NCI-H2081 treated with DMSO at 0.1 percent for 48 hours (cell line): ENCODE data around the gene PAK1.

Source experiments
- DNase-seq: peaks from one replicate; lab custom pipeline; 2025; lab: John Stamatoyannopoulos, UW

Gene PAK1

DNA sequence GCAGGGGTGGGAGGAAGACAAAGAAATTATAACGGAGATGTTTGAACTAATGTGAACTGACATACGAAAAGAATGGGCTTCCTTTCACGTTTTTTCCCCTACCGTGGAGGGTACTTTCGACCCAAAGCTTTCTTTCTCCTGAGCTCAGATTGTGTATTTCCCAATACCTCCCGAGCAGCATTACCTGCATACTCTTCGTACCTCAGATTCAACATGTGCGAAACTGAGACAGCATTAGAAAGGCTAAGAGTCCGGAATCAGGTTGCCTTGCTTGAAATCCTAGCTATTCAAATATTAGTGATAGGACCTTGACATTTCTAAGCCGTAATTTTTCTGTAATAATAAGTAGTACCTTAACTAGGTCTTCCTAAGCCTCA is 778 bp upstream of the PAK1 start:
- no peak for DNase-seq

DNA sequence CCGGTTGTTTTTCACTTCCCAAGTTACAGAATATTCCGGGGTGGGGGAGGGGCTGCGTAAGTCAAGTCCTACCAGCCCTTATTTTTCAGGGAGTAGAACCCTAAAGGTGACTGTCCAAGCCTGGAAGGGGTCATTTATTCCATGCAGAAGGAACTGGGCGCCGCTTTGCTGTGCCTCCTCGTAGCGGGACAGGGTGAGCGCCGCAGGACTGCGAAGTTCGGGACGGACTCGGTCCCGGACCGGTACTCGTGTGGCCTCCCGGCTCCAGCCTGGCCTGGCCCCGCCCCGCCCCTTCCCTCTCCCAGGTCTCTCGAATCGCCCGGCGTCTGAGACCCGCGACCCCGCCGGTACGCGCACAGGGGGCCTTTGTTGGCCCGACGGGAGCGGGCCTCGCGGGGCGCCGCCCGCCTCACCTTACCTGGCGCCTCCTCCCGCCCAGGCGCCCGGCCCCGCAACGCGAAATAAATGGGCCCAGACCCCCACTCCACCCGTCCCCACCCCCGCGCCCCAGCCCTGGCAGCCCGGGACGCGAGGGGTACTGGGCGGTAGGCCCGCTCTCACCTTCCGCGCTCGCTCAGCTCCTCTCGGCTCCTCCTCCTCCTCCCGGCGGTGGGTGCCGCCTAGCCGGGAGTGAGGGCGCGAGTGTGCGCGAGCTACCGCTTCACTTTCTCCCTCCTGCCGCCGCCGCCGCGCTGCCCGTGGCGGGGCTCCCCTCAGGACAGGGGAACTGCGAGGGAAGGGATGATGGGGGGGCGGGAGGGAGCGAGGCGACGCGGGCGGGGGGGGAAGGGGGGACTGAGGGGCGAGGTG is 698 bp downstream of the PAK1 start:
- DNase-seq: no peak

DNA sequence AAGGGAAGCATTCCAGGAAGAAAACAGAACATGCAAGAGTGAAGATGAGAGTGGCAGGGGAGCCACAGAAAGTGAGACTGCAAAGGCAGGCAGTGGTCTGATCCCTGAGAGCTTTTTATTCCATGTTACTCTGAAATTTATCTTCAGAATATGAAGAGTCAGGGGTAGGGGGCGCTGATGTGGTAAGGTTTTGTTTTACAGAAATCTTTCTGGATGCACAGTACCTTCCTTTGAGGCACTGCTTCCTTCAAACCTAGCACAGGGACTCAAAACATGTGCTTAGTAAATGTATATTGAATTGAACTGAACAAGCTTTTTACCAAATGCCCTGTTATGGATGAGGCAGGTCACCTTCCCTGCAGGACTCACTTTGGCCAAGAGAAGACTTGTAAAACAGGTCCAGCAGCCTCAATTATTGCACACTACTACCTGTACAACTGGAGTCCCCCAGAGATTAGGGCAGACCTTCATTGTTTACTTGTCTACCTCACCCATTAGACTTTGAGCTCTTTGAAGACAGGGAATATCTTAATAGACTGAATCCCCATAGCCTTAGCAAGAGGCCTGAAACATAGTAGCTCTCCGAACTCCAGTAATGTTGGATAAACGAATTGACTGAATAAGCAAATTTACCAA is 2.2 kb downstream of the PAK1 start:
- DNase-seq: no peak

DNA sequence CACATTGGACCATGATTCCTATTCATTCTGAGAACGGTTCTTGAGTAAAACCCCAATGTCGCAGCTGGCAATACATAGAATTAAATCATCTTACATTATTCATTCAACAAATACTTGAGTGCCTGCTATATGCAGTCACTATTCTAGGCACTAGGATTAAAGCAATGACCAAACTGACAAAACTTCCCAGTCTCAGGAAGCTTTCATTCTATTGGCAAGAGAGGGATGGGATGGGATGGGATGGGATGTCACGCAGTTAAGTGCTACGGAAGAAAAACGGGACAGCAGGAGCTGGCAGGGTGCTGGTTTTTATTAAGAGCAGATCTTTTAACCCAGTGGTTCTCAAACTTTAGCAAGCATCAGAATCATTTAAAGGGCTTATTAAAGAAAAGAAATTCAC is 2.9 kb downstream of the PAK1 start:
- DNase-seq: no peak

DNA sequence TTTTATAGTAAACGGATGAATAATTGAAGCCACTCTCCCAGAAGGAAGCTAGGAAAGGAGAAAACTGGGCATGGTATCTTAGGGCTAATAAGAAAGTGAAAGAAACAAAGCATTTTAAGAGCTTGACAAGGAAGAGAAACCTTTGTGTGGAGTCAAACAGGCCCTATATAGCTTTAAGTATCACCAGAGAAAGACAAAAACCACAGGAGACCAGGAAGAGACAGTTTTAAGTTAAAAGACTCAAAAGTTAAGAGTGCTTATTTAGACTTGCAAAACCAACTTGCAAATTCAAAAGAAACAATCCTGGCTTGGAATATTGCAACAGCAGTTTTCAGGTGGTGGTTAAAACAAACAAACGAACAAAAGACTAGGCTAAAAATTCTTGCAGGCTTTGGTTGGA is 3.4 kb downstream of the PAK1 start:
- DNase-seq: no peak

DNA sequence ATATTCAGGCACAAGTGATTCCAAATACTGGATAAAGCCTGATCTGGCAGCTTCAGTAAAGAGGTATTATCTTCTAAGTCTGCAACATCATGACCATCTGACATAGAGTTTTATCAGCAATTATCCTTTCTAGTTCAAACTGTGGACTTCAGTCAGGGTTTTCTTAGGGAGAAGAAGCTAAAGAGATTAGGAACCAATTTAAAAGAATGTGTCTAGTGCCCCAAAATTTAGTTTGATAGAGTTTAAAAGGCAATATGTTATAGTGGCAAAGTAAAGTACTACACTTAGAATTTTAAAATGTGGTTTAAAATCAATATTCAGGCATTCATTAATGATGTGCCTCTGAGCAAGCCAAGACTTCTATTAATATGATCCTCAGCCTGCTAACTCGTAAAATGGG is 5.4 kb downstream of the PAK1 start:
- DNase-seq: no peak

DNA sequence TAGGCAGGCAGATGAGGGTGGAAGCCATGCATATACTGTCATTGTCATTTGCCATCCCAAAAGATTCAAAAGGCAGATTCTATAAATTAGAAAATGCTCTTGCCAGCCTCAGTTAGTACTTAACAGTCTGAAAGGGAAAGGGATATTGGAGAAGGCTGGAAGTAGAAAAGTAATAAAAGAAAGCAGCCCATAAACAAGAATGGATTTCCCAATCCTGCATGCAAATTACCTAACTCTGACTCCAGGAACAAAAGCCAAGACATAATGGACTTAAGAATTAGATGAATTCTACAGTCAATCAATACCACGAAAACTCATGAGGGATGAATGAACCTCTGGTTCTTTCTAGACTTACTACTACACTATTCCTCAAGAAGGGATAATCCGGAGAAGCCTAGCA is 5.9 kb downstream of the PAK1 start:
- DNase-seq: no peak

DNA sequence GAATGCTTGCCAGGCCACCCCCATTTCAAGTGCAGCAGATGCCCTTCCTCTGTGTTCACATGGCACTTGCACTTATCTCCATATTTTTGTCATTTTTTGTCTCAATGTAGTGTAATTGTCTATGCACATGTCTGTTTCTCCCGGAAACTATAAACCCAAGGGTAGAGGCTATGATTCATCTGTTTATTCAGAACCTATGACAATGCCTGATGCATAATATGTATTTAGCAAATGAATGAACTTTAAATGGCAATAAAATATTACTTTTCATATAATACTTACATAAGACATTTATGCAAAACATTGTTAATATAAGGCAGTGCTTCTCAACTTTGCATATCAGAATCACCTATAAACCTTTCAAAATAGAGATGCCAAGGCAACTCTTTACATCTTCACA is 6.7 kb downstream of the PAK1 start:
- no peak for DNase-seq

DNA sequence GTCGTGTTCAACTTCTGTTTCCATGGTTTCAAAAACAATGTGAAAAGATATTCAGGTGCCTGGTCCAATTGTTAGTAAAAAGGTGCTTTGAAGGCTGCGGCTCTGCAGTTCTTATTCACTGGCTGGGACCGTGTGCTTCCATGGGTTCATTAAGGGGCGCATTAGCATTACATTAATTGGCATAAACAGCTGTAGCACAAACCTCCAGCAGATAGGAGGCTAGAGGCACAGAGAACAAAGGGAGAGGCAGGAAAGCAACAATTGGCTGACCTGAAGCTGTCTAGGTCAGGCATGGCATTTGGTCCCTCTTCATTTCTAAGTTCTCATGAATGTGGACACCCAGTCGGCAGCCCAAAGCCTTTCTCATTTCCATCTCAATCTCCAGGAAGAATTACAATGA is 16.6 kb downstream of the PAK1 start:
- no peak for DNase-seq

DNA sequence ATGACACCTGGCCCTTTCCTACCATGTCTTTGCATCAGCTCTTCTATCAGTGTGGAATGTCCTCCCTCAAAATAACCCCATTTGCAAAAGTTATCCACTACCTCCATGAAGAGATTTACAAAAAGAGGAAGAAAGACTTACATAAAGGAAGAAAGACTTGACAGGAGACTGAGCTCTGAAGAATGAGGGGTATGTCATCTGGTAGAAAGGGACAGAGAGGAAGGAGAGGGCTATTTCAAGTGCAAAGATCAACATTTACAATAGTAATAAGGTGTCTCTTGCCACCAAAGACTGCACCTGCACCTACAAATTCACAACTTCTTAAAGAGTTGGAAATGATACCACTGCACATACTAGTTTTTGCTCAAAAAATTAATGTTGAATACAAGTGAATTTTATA is 18.2 kb downstream of the PAK1 start:
- DNase-seq: no peak

DNA sequence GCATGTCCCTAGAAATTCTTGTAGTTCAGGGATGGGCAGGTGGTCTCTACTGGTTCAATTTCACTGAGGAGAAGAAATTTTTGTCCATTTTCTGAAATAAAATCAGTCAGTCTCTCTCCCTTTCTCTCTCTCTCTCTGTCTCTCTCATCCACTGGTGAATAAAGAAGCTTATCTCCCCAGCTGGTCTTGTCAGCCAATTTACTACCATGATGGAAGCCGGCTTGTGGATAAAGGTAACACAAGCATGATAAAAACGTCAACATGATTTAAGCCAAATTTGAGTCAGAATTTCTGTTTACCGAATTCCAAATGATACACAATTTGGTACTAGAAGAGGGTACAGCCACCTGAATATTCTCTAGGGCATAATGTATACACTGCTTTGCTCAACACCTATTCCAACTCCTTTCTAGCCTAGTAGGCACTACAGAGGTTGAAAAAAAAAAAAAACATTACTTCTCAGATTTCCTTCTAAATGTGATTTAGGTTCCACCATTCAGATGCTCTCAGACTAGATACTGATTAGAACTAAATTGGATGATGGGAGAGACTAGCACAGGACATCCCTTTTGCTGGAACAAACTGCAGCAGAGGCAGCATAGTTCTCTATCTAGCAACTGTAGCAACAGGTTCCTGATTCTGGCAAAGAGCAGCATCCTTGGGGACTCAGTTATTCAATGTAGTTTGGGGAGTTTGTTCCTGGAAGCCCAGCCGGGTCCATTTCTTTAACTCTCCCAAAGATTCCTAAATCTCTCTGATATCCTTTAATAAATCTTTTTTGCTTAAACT is 18.8 kb downstream of the PAK1 start:
- DNase-seq: no peak

DNA sequence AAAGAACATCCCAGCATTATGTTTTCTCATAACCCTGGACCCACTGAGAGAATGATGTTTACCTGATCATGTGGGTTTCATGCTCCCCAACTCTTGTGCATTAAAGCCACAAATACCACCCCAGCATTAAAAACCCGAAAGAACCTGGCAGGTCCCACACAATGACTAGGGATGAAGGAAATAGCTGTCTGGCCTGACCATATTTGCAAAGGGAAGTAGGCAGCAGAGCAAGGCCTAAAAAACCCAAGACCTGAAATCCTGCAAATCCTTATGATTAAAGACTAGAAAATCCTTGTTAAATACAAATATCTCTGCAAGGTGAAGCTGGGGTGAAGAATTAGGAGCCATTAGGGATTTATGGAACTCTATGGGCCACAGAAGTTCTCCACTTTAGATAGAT is 23.7 kb downstream of the PAK1 start:
- no peak for DNase-seq

DNA sequence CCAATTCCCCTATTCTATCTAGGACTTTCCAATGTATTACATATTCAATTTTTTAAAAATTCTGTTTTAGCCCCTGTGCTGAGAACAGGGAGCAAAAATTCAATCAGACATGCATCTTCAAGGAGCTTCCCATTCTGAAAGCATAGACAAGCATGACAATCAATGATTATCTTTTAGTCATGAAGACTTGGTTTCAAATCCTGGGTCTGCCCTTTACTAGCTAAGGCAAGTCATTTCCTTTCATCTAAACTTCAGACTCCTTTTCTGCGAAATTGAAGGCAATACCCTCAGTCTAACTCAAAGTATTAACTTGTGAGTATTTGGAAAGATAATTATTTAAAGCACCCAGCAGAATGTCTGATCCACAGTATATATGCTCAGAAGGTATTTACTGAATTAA is 24.1 kb downstream of the PAK1 start:
- no peak for DNase-seq

DNA sequence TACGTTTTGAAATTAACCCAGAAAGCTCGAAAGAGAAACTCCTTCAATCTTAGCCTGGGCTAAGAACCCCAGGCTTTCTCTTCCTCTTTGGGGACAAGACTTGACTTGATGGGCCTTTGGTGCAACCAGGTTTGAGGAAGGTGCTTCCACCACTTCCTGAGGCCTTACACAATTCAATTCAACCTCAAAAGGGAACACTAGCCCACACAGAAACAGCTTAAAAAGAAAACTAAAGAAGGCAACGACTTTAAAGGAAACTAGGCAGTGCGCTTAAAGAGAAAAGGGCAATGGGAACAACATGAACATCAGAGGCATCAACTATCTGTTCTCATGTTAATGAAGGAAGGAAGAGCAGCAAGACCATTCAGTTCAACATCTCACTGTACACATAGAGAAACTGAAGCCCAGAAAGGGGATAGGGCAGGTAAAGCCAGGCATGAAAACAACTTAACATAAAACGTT is 24.8 kb downstream of the PAK1 start:
- DNase-seq: no peak

DNA sequence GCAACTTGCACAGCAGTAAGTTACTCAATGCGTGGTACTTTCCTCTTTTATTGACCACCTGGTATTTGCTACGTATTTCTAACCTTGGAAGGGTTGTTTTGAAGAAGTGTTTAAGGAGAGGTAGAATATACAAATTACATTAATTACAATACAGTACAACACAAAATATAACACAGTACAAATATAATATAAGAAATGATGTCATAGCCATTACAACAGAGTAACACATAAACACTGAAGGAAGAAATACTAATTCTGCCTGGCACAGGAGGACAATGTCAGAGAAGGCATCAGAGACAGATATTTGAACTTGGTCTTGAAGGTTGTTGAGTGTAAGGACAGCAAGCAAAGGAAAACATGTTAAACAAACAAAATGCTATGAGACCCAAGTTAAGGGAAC is 25.6 kb downstream of the PAK1 start:
- DNase-seq: no peak

DNA sequence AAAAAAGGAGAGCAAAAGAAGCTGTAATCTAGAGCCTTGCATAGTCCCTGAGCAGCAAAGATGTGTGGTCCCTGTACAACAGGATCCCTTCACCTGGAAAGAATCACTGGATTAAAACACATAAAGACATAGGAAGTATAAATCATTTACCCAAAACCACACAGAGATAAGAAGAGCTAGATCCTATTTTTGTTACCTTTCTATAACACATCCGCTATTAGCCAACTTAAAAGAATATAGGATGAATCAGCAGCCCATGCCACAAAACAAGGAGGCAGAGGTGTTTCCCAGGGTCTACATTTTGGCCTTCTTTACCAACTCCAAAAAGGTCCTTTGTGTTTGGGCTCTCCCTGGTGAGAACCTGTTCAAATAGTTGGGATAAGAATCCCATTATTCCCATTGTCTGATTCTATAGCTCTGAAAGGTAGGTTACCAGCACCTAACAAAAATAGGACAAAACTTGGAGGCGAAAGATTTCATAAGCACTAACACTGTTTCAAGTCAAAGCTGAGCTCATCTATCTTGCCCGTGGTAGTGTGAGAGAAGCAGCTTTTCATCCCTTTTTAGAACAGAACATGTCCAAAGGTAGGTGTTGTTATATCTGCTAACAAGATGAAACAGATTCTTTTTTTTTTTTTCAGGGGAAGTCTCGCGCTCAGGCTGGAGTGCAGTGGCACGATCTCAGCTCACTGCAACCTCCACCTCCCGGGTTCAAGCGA is 26.8 kb downstream of the PAK1 start:
- no peak for DNase-seq

DNA sequence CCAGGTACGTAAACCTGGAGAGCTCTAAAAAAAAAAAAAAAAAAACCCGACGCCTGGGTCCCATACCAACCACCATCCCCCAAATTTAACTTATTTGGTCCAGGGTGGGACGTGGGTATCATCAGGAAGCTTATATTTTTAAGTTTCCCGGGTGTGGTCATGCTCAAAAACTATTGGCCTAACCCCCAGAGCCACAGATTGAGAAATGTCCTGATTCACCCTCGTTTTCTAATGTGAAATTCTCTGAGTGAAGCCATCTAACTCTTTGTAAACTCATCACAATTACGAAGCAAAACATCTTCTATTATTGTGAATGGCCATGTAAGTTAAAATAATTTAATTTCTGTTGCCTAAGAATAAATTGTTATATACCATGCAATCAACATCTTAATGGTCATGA is 29.6 kb downstream of the PAK1 start:
- no peak for DNase-seq

DNA sequence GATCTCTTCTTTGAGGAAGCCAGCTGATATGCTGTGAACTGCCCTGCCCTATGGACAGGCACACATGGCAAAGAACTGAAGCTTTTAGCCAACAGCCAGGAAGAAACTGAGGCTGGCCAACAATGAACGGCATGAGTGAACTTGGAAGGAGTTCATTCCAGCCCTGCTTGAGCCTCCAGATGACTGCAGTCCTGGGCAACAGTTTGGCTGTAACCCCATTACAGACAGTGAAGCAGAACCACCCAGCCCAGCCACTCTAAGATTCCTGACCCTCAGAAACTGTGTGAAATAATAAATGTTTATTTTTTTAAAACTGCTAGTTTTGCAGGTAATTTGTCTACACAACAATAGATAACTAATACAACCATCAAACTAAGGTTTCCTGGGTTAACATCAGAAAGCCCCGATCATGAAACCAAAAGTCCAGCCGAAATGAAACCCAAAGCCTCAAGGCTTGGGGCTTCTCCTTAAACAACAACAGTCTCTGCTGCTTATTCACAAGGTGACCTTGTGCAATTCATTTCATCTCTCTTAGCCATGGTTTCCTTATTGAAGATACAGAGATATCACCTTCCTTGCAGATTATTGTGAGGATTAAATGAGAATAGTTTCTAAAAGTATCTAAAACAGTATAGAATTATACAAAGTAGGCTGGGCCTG is 31.4 kb downstream of the PAK1 start:
- DNase-seq: no peak

DNA sequence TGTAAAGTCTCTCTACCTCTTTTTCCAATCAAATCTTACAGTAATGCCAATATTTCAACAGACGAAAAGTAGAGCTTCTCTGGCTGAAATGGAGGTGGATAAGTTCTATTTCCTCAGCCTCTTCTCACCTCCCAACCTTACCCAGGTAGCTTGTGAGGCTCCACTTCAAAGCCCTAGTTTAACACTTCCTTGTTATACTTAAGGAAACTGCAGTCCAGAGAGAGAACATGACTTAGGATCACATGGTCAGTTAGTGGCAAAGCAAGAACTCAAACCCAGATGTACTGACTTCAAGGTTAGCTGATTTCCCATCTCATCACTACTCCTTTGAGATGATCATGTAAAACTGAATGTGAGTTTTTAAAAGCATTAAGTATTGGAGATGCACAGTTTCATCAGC is 32.5 kb downstream of the PAK1 start:
- no peak for DNase-seq

DNA sequence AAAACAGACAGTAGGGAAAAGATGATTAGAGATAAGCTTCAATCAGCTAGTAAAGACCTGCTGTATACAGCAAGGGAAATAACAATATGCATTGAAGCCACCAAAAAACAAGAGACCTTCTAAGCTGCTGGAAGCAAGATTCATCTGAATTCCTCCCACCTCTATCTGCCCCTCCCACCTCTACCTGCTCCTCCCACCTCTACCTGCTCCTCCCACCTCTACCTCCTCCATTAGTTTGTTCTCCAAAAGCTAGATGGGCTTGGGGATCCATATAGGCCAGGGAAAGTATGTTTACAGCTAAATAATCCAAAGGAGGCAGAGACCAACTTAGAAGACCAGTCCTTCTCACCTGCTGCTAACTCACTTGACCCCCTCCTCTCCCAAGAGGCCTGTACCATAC is 33.2 kb downstream of the PAK1 start:
- no peak for DNase-seq

DNA sequence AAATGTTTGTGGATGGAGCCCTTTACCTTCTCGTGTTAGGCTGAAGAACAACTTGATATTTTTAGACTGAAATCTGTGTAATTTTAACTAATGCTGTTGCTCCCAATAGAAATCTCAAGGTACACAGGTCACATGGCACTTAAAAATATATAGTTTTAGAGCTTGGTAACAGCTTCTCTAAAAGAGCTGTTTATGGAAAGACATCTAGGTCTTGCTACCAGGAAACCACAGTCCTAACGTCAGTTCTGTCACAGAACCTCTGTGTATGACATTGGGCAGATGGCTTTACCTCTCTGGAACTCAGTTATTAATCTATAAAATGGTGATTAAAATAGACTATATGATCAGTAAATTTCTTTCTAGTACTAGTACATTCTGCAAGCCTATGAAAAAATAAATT is 35.4 kb downstream of the PAK1 start:
- DNase-seq: no peak

DNA sequence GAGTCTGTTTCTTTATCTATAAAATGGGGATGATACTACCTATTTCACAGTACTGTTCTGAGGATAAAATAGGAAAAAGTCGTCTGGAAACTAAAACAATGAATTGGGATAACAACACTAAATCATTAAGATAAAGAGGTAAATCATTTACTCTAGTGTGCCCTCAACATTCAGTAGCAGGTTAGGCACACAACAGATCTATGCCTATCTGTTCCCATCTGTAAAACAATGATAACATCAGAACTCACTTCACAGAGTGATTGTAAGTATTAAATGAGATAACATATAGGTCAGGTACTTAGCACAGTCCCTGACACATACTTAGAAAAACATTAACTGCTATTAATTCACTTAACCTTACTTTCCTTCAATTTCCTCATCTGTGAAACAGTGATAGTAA is 36.9 kb downstream of the PAK1 start:
- no peak for DNase-seq
